Activated CD4-positive, alpha-beta memory T cell treated with anti-CD3 and anti-CD28 coated beads, Interleukin-2, amount 10 ng/mL, durations not matched to agents 7 days and 5 days (primary cell): ENCODE results near the gene CDH7. TPM values are rescaled to one million over a fixed set of nuclear protein-coding genes. Genes with fewer than 3 reads are reported as not detected.

Experiments used
- CTCF ChIA-PET: fragments of 350-600 bp; sonication (Branson Sonifier 250); formaldehyde crosslinking; loops from one replicate; lab custom pipeline; 2021; ENCODE audit warnings: antibody characterized with exemption, inconsistent platforms; lab: Charles Lee
- POLR2A ChIA-PET: fragments of 350-600 bp; sonication (Branson Sonifier 250); formaldehyde crosslinking; loops from one replicate; lab custom pipeline; 2021; ENCODE audit warnings: antibody characterized with exemption; lab: Charles Lee
- DNase-seq: peaks from one replicate; pipeline ENCODE4 v3.0.0-alpha.2; 2020
- H3K27ac Mint-ChIP-seq: one replicate; pipeline ENCODE4 v1.8.0; 2021; ENCODE audit warnings: mild to moderate bottlenecking, mixed read lengths
- H3K27me3 Mint-ChIP-seq: one replicate; pipeline ENCODE4 v1.8.0; 2021; ENCODE audit warnings: mixed read lengths
- H3K36me3 Mint-ChIP-seq: one replicate; pipeline ENCODE4 v1.8.0; 2021; ENCODE audit warnings: low read depth, mixed read lengths
- H3K4me1 Mint-ChIP-seq: one replicate; pipeline ENCODE4 v1.8.0; 2021; ENCODE audit warnings: mixed read lengths
- H3K4me3 Mint-ChIP-seq: one replicate; pipeline ENCODE4 v1.8.0; 2021; ENCODE audit warnings: mild to moderate bottlenecking, mixed read lengths
- H3K9me3 Mint-ChIP-seq: one replicate; pipeline ENCODE4 v1.8.0; 2021; ENCODE audit warnings: mixed read lengths
- total RNA-seq, 2 experiments: library from RNA; stranded (reverse); gene quantifications; one replicate each; pipeline ENCODE4 v1.2.3, GENCODE V29; 2021

Gene CDH7
- total RNA-seq, 2 experiments from 2014 or later = not detected

DNA sequence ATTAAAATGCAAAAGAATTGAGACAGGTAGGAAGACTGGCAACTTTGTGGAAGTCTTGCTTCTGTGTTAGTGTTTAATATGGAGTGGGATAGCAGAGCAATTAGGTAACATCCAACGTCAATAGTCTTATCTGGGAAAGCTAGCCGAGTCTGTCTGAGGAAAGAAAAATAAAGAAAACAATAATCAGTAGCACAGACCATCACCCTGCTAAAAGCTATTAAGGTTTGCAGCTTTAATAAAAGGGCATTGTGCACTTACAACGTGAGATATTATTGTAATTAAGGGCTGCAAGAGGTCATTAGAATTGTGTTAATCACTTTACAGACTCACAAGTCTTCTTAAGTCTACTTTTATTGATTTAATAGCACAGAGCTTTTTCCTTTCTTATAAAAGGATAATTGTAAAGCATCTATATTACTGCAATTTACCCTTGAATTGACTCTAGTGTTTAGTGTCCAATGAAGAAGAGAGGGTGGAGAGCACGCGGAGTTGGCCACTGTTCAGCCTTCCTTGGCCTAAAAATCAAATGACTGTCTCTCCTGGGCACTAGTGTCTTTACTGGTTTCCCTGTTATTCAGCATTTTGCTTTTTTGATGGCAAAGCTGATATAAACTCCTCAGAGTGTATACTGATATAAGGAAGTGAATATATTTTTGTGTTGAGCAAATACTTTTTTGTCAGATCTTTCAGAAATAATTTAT is 2.0 kb downstream of the CDH7 start:
- Mint-ChIP-seq H3K36me3 (no peaks in the 10 kb centered on the region), H3K27me3 (peaks cover 7% of the 10 kb centered on the region), H3K4me3 (no peak overlapping the region), H3K4me1 (no peaks in the 10 kb centered on the region), H3K9me3 (no peaks in the 10 kb centered on the region), H3K27ac (no peak overlapping the region)
- ChIA-PET CTCF (no interaction called here), POLR2A (no interaction called here)
- no peak for DNase-seq

DNA sequence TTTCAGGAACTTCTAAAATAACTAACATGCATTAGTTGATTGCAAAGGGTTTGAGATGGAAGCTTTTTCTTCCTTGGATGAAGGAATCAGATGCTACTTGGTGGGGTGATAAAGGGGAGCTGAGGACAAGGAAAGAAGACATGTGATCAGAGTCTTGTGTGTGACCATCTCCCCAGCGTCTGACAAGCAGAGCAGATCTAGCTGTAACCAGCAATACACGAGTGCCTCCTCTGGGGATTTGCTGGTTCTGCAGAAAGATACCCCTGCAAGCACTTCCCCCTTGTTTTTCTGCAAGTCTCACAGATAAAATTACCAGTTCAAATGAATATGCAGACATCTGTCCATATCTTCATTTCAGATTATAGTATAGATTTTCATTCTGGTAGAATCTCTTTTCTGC is 2.7 kb downstream of the CDH7 start:
- Mint-ChIP-seq H3K9me3 (no peaks in the 10 kb centered on the region), H3K27ac (no peak overlapping the region)

DNA sequence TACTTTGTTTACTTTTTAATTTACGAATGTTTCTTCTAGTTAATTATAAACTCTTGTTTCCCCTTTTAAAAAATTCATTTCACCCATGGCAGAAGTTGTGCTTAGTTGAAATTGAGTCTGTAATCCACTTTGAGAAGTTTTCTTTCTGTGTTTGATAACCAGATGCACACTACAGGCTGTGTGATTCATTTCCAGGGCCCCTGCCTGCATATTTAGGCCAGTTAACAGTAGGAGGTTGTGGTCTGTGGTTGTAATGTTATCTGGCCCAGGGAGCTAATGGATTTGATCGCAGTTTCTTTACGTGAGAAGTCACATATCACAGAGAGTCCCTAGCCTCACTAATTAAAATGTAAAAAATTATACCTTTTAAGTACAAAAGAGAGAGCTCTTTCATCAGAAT is 3.3 kb downstream of the CDH7 start:
- ChIA-PET POLR2A (no interaction called here), CTCF (no interaction called here)
- Mint-ChIP-seq H3K27ac (no peak overlapping the region), H3K36me3 (no peaks in the 10 kb centered on the region), H3K27me3 (peaks cover 7% of the 10 kb centered on the region), H3K4me1 (no peaks in the 10 kb centered on the region), H3K4me3 (no peak overlapping the region), H3K9me3 (peaks cover 2% of the 10 kb centered on the region)
- DNase-seq = no peak

More for the DNA sequence above, 2.7 kb downstream of the CDH7 start:
- Mint-ChIP-seq H3K36me3 (no peaks in the 10 kb centered on the region), H3K4me3 (no peak overlapping the region), H3K27me3 (peaks cover 7% of the 10 kb centered on the region), H3K4me1 (no peaks in the 10 kb centered on the region)
- POLR2A ChIA-PET = no interaction called here
- CTCF ChIA-PET = no interaction called here
- DNase-seq = no peak

DNA sequence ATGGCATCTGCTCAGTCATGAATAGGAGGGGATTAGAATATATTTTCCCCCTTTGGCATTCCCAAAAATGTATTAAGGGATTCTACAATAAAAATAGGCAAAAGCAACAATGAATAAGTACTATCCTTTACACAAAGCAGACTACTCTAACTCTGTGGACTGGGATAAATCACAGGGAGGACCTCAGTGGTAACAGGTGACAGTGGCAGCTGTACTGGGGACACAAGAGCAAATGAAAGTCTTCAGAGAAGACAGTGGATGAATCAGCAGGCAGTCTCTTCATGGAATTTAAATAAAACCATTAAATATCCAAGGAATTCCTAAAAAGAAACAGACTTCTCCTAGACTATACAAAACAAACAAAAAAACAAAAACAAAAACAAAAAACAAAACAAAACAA is 4.8 kb downstream of the CDH7 start:
- Mint-ChIP-seq H3K4me3 (no peak overlapping the region), H3K27me3 (peaks cover 3% of the 10 kb centered on the region), H3K36me3 (no peaks in the 10 kb centered on the region), H3K9me3 (peaks cover 2% of the 10 kb centered on the region), H3K4me1 (no peaks in the 10 kb centered on the region), H3K27ac (no peak overlapping the region)
- CTCF ChIA-PET = no interaction called here
- POLR2A ChIA-PET = no interaction called here
- no peak for DNase-seq

DNA sequence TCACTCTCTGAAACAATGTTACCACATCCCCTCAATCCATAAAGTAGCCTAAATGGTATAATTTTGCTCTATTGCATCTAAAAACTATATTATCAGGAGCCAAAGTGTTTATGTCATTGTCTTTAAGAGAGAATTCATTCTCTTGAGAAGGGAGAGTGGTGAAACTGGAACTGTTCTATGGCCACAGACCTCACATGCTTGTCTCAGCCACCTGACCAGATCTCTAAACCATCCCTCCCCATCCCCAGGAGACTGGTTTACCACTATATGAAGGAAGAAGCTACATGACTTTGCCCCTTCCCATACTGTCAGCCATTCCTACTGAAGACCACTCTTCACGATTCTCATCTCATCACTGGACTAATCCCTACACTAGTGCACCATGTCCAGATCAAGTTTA is 9.6 kb downstream of the CDH7 start:
- CTCF ChIA-PET = no interaction called here
- H3K27ac Mint-ChIP-seq = no peak overlapping the region
- H3K4me3 Mint-ChIP-seq = no peak overlapping the region
- DNase-seq = no peak
- no peaks in the 10 kb centered on the region for H3K36me3 Mint-ChIP-seq
- H3K4me1 Mint-ChIP-seq = no peaks in the 10 kb centered on the region
- H3K27me3 Mint-ChIP-seq = no peaks in the 10 kb centered on the region
- POLR2A ChIA-PET = no interaction called here
- peaks cover 2% of the 10 kb centered on the region for H3K9me3 Mint-ChIP-seq

DNA sequence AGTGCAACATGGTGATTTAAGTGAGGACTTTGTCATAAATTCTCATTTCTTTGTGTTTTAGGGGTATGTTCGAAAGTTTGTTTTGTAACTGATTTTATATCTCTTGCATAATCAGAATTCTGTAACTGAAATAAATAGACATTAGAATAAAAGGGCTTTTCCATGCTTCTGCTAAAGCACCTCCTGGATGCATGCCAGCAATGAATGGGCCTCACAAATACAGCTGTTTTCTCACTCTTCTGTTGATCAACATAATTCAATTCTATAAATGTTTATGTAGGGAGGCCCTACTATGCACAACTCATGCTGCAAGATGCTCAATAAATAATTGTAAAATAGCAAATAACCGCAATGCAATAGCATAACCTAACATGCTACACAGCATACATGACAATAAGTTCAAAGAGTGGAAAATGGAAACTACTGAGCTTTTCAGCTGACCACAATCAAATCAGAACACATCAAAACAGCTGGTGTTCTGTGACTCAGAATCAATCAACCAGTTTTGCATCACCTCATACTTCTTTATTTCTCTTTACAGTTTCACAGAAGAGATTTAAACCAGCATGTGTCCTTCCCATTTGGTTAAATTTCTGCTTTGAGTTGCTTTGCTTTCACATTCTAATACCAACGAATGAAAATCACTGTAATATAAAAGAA is 11.0 kb downstream of the CDH7 start:
- Mint-ChIP-seq H3K36me3 (no peaks in the 10 kb centered on the region), H3K27ac (no peak overlapping the region), H3K4me1 (no peaks in the 10 kb centered on the region), H3K4me3 (no peak overlapping the region), H3K27me3 (no peaks in the 10 kb centered on the region), H3K9me3 (peaks cover 2% of the 10 kb centered on the region)
- ChIA-PET CTCF (no interaction called here), POLR2A (no interaction called here)
- no peak for DNase-seq

DNA sequence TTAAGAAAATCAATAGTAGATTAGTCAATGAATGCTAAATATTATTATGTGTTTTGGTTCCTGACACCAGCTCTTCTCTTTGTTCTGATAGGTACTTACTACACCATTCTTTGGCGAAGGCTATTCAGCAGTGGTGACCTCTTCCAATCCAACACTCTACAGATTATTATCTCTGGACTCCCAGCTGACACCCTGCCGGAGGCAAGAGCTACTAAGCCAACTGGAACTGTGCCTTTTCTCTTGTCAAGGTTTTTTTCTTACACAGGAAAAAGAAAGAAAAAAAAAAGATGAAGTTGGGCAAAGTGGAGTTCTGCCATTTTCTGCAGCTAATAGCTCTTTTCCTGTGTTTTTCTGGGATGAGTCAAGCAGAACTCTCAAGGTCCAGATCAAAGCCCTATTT is 11.7 kb downstream of the CDH7 start:
- no peak for DNase-seq
- H3K36me3 Mint-ChIP-seq = no peaks in the 10 kb centered on the region
- H3K4me3 Mint-ChIP-seq = no peak overlapping the region
- H3K4me1 Mint-ChIP-seq = no peaks in the 10 kb centered on the region
- CTCF ChIA-PET = no interaction called here
- H3K27ac Mint-ChIP-seq = no peak overlapping the region
- H3K27me3 Mint-ChIP-seq = no peaks in the 10 kb centered on the region
- POLR2A ChIA-PET = no interaction called here
- peaks cover 2% of the 10 kb centered on the region for H3K9me3 Mint-ChIP-seq

DNA sequence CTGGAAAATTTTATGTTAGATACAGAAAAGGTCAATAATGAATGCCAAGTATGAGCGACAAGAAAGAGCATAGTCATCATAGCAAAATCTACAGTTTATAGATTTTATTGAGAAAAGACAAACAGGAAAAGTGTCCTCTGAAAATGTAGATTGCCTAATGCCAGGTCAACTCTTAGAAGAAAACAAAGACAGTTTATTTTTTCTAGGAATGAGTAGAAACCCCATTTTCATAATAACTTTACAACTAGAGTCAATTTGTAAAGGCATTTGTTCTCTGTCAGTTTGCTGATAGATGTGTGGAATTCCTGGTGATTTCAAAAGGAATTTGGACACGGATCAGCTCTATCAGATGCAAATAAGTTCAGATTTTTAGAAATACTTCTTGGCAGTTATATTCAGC is 16.6 kb downstream of the CDH7 start:
- ChIA-PET CTCF (no interaction called here), POLR2A (no interaction called here)
- no peak for DNase-seq
- no peak overlapping the region for H3K4me3 Mint-ChIP-seq
- H3K9me3 Mint-ChIP-seq = peaks cover 10% of the 10 kb centered on the region
- H3K27me3 Mint-ChIP-seq = no peaks in the 10 kb centered on the region
- H3K27ac Mint-ChIP-seq = no peak overlapping the region
- H3K4me1 Mint-ChIP-seq = no peaks in the 10 kb centered on the region
- no peaks in the 10 kb centered on the region for H3K36me3 Mint-ChIP-seq

DNA sequence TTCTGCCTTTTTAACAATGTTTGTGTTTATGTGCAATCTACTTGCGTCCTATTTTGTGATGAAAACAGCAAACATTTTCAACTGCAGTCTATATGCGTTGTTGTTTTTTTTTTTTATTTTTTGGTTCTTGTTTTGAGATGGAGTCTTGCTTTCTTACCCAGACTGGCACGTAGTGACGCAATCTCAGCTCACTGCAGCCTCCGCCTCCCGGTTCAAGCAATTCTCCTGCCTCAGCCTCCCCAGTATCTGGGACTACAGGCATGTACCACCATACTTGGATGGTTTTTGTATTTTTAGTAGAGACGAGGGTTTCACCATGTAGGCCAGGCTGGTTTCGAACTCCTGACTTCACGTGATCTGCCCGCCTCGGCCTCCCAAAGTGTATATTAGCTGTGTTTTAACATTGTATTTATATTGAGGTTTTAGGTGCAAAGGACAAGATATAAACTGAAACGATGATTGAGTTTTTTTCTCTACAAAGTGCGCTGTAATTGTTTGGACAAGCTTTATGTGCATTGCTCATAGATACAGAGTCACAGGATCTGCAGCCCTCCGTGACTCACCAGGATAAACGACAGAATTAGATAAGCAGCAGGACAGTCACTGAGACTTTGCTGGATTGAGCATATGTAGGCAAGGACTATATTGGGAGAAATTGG is 17.4 kb downstream of the CDH7 start:
- CTCF ChIA-PET = no interaction called here
- DNase-seq = no peak
- Mint-ChIP-seq H3K27ac (no peak overlapping the region), H3K4me1 (no peaks in the 10 kb centered on the region), H3K36me3 (no peaks in the 10 kb centered on the region), H3K9me3 (peaks cover 10% of the 10 kb centered on the region), H3K27me3 (no peaks in the 10 kb centered on the region), H3K4me3 (no peak overlapping the region)
- POLR2A ChIA-PET = no interaction called here

DNA sequence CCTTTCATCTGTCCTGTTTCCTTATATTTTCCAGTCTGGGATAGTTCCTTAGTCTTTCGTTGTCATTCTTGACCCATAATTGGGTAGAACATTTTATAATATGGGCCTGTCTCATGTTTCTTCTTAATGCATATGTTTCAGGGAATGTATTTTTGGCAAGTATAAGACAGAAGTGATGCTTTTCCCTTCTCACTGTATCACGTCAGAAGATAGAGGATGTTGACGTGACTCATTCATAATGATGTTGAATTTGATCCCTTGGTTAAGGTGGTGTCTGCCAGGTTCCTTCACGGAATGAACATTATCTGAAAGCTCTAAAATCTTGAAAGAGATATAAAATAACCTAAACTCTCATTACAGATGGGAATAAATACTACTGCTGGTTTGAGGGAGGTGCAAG is 18.8 kb downstream of the CDH7 start:
- Mint-ChIP-seq H3K36me3 (no peaks in the 10 kb centered on the region), H3K4me3 (no peak overlapping the region), H3K27ac (no peak overlapping the region), H3K27me3 (no peaks in the 10 kb centered on the region), H3K9me3 (peaks cover 10% of the 10 kb centered on the region), H3K4me1 (no peaks in the 10 kb centered on the region)
- DNase-seq = no peak
- ChIA-PET POLR2A (no interaction called here), CTCF (no interaction called here)

DNA sequence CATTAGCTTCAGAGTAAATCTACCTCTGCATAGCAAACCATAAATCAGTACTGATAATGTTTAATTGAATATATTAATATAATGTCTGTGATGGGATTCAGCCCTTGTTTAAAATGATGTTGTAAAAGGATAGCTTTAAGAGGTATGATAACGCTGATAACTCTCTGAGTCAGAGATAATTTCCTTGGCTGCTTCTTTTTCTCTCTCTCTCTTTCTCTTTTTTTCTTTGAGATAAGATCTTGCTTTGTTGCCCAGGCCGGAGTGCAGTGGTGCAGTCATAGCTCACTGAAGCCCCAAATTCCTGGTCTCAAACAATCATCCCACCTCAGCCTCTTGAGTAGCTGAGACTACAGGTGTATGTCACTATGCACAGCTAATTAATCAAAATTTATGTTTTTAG is 35.7 kb downstream of the CDH7 start:
- POLR2A ChIA-PET = no interaction called here
- DNase-seq = no peak
- CTCF ChIA-PET = no interaction called here
- H3K27ac Mint-ChIP-seq = no peak overlapping the region
- no peaks in the 10 kb centered on the region for H3K36me3 Mint-ChIP-seq
- no peak overlapping the region for H3K4me3 Mint-ChIP-seq
- H3K9me3 Mint-ChIP-seq = peaks cover 4% of the 10 kb centered on the region
- H3K27me3 Mint-ChIP-seq = no peaks in the 10 kb centered on the region
- H3K4me1 Mint-ChIP-seq = no peaks in the 10 kb centered on the region

DNA sequence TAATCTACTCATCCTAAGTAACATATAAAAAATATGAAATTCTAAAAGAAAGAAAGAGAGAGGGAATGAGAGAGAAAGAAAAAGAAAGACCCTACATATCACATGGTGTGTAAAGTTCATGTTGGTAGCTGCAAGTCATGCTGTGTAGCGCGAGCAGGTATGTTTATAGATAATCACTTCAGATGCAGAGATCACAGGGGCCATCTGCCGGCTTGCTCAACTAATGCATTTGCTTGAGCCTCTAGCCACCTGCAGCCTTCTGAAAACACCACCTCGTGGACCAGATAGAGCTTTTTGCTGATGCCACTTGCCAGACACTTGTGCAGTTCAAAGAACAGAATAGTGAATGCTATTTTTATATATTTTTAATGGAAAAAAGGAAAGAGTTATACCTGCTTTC is 37.6 kb downstream of the CDH7 start:
- H3K4me3 Mint-ChIP-seq = no peak overlapping the region
- no peak for DNase-seq
- H3K27me3 Mint-ChIP-seq = no peaks in the 10 kb centered on the region
- CTCF ChIA-PET = no interaction called here
- no peak overlapping the region for H3K27ac Mint-ChIP-seq
- H3K36me3 Mint-ChIP-seq = no peaks in the 10 kb centered on the region
- POLR2A ChIA-PET = no interaction called here
- peaks cover 2% of the 10 kb centered on the region for H3K9me3 Mint-ChIP-seq
- H3K4me1 Mint-ChIP-seq = no peaks in the 10 kb centered on the region

DNA sequence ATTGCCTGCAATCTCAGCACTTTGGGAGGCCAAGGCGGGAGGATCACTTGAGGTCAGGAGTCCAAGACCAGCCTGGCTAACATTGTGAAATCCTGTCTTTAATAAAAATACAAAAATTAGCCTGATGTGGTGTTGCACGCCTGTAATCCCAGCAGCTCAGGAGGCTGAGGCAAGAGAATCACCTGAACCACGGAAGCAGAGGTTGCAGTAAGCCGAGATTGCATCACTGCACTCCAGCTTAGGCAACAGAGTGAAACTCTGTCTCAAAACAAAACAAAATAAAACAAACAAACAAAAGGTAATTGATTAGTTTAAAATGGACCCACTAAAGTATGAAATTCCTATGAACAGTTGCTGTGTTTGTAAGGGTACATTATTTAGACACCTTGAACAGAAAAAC is 39.8 kb downstream of the CDH7 start:
- Mint-ChIP-seq H3K27me3 (no peaks in the 10 kb centered on the region), H3K4me3 (no peak overlapping the region), H3K27ac (no peak overlapping the region), H3K4me1 (no peaks in the 10 kb centered on the region), H3K9me3 (peaks cover 4% of the 10 kb centered on the region), H3K36me3 (no peaks in the 10 kb centered on the region)
- no peak for DNase-seq
- CTCF ChIA-PET = no interaction called here
- POLR2A ChIA-PET = no interaction called here

DNA sequence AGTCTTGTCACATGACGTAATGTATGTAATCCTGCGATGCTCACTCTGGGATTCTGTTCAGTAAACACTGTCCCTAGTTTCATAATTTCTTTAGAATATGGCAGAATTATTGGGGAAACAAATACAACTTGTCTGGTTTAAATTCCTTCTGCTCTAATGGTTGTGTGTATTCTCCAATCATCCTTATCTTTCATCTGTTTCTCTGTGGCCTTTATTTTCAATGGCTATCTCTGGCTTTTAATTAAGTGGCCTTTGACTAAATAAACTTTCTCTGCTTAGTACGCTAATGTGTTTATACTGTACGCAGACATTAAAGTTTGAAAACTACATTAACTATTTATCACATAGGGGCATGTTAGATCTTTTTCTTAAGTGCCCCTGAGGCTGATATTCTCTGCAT is 40.9 kb downstream of the CDH7 start:
- H3K4me3 Mint-ChIP-seq = no peak overlapping the region
- no peaks in the 10 kb centered on the region for H3K27me3 Mint-ChIP-seq
- DNase-seq = no peak
- ChIA-PET CTCF (no interaction called here), POLR2A (no interaction called here)
- no peaks in the 10 kb centered on the region for H3K4me1 Mint-ChIP-seq
- H3K36me3 Mint-ChIP-seq = no peaks in the 10 kb centered on the region
- peaks cover 4% of the 10 kb centered on the region for H3K9me3 Mint-ChIP-seq
- H3K27ac Mint-ChIP-seq = no peak overlapping the region
